K562 (cell line): Measurements from ENCODE around the gene CEP68. TPM values are rescaled to one million over a fixed set of nuclear protein-coding genes. Genes with fewer than 3 reads are reported as not detected.
A peak's percentile ranks its signal among the peaks of the same experiment; 100 is the strongest.

ENCODE experiments used
- ARID1B ChIP-seq: fragments of 450-650 bp; IDR thresholded peaks from 2 replicates; pipeline ENCODE4 v1.6.1; 2016; ENCODE audit warnings: antibody characterized with exemption, mild to moderate bottlenecking, inconsistent platforms
- BCL6 ChIP-seq: fragments of 250-450 bp; sonication (Bioruptor Pico); IDR thresholded peaks from 2 replicates; pipeline ENCODE4 v1.4.0; 2020
- CBX3 ChIP-seq, 2 experiments: IDR thresholded peaks; 1 replicate in 1 of 2; 2 replicates in 1 of 2; pipeline ENCODE4 v1.6.1; 2012; ENCODE audit warnings: inconsistent platforms in 2 of 2, low read length in 2 of 2, borderline replicate concordance in 1 of 2, control low read depth in 1 of 2
- CCNT2 ChIP-seq: IDR thresholded peaks from 2 replicates; pipeline ENCODE4 v1.6.1; 2011; ENCODE audit warnings: borderline replicate concordance, low read depth, mild to moderate bottlenecking, moderate library complexity, mixed read lengths, low read length; ENCODE audit not compliant: insufficient read length; ENCODE audit errors: extremely low read depth
- CHCHD3 ChIP-seq: fragments of 250-450 bp; sonication (Bioruptor Pico); IDR thresholded peaks from 2 replicates; pipeline ENCODE4 v2.1.2; 2022; ENCODE audit warnings: mild to moderate bottlenecking
- CREM ChIP-seq: IDR thresholded peaks from 2 replicates; pipeline ENCODE4 v1.6.1; 2014; ENCODE audit warnings: antibody characterized with exemption, low read depth
- HNRNPLL ChIP-seq: fragments of 200-400 bp; formaldehyde crosslinking; IDR thresholded peaks from 2 replicates; pipeline ENCODE4 v1.6.1; 2017; ENCODE audit warnings: low read length, low read depth, mild to moderate bottlenecking; ENCODE audit not compliant: poor library complexity, severe bottlenecking
- MEF2A ChIP-seq: IDR thresholded peaks from 2 replicates; pipeline ENCODE4 v1.6.1; 2011; ENCODE audit warnings: low read depth, mild to moderate bottlenecking, low read length, moderate library complexity; ENCODE audit not compliant: control insufficient read depth
- NFXL1 ChIP-seq: fragments of 450-650 bp; formaldehyde crosslinking; IDR thresholded peaks from 2 replicates; pipeline ENCODE4 v1.4.0; 2021; ENCODE audit warnings: mild to moderate bottlenecking
- NR2F6 ChIP-seq: fragments of 450-650 bp; formaldehyde crosslinking; IDR thresholded peaks from 2 replicates; pipeline ENCODE4 v1.4.0; 2020; ENCODE audit warnings: mild to moderate bottlenecking
- PHF21A ChIP-seq: fragments of 450-650 bp; IDR thresholded peaks from 2 replicates; pipeline ENCODE4 v1.6.1; 2017; ENCODE audit warnings: low read depth, borderline replicate concordance
- RFX5 ChIP-seq: IDR thresholded peaks from 2 replicates; pipeline ENCODE4 v1.6.1; 2011; ENCODE audit warnings: low read depth, mild to moderate bottlenecking, improper control_type of control experiment, low read length
- RHOXF2B ChIP-seq: fragments of 250-450 bp; sonication (Bioruptor Pico); conservative IDR thresholded peaks from 2 replicates; pipeline ENCODE4 v1.5.1; 2021
- SIRT6 ChIP-seq: IDR thresholded peaks from one replicate; pipeline ENCODE4 v1.6.1; 2012; ENCODE audit warnings: low read depth, mild to moderate bottlenecking, control low read depth, inconsistent platforms, low read length, moderate library complexity
- TCFL5 ChIP-seq: fragments of 250-450 bp; sonication (Bioruptor Pico); conservative IDR thresholded peaks from 2 replicates; pipeline ENCODE4 v1.6.1; 2021; ENCODE audit warnings: mild to moderate bottlenecking, moderate library complexity, matching md5 sums
- ZNF121 ChIP-seq: sonication (generic); formaldehyde crosslinking; conservative IDR thresholded peaks from 2 replicates; pipeline ENCODE4 v1.8.0; 2022; ENCODE audit warnings: missing genetic modification reagents
- ZNF174 ChIP-seq: fragments of 250-450 bp; sonication (Bioruptor Pico); IDR thresholded peaks from 2 replicates; pipeline ENCODE4 v1.4.0; 2020; ENCODE audit warnings: mild to moderate bottlenecking
- ZNF785 ChIP-seq: fragments of 250-450 bp; sonication (Bioruptor Pico); IDR thresholded peaks from 2 replicates; pipeline ENCODE4 v1.4.0; 2020; ENCODE audit warnings: mild to moderate bottlenecking
- polyA plus RNA-seq, 8 experiments: library from polyadenylated mRNA; depleted of rRNA in 4 of 8; stranded (reverse) in 5 of 8; unstranded in 3 of 8; fragments of >200 nt; fragmentation: Nextera tagmentation in 2 of 8; fragmentation: Illumina TruSeq in 1 of 8; extraction: Ambion mirVana in 2 of 8; extraction: Trizol in 1 of 8; gene quantifications; 2 replicates each; pipeline versions ENCODE4 v1.2.1 to v1.2.3, GENCODE V29; 2011 to 2014; ENCODE audit warnings: inconsistent platforms in 1 of 8, missing spikeins in 1 of 8
- total RNA-seq, 7 experiments: library from RNA; depleted of rRNA in 6 of 7; stranded (reverse); fragments of >200 nt in 6 of 7; fragmentation: Illumina TruSeq in 2 of 7; extraction: Trizol in 2 of 7; gene quantifications; 2 replicates each; pipeline versions ENCODE4 v1.2.1 to v1.2.3, GENCODE V29; 2011 to 2021; ENCODE audit warnings: low replicate concordance in 1 of 7
- TF ChIP-seq, protein P1 (sequence below): fragments of 450-650 bp; conservative IDR thresholded peaks from 2 replicates; pipeline ENCODE4 v1.6.1; 2016; ENCODE audit warnings: missing genetic modification characterization, low read depth, mild to moderate bottlenecking, control low read depth, missing compliant biosample characterization
- TF ChIP-seq, protein P2 (sequence below): fragments of 450-650 bp; IDR thresholded peaks from 2 replicates; pipeline ENCODE4 v1.6.1; 2016; ENCODE audit warnings: missing biosample characterization, missing genetic modification characterization
- TF ChIP-seq, protein P3 (sequence below): fragments of 450-650 bp; IDR thresholded peaks from 2 replicates; pipeline ENCODE4 v1.6.1; 2017; ENCODE audit warnings: antibody characterized with exemption
- TF ChIP-seq, protein P4 (sequence below): fragments of 200-800 bp; sonication (Bioruptor generic); IDR thresholded peaks from 2 replicates; pipeline ENCODE4 v1.6.1; 2017; ENCODE audit warnings: missing genetic modification characterization, missing compliant biosample characterization

The CEP68 gene
- total and polyA plus RNA-seq, 9 of the 15 experiments (the other 6 are each of a cell fraction or from before 2014, with no cell fraction given): 1.4 to 8.5 (median 5.2) TPM

DNA sequence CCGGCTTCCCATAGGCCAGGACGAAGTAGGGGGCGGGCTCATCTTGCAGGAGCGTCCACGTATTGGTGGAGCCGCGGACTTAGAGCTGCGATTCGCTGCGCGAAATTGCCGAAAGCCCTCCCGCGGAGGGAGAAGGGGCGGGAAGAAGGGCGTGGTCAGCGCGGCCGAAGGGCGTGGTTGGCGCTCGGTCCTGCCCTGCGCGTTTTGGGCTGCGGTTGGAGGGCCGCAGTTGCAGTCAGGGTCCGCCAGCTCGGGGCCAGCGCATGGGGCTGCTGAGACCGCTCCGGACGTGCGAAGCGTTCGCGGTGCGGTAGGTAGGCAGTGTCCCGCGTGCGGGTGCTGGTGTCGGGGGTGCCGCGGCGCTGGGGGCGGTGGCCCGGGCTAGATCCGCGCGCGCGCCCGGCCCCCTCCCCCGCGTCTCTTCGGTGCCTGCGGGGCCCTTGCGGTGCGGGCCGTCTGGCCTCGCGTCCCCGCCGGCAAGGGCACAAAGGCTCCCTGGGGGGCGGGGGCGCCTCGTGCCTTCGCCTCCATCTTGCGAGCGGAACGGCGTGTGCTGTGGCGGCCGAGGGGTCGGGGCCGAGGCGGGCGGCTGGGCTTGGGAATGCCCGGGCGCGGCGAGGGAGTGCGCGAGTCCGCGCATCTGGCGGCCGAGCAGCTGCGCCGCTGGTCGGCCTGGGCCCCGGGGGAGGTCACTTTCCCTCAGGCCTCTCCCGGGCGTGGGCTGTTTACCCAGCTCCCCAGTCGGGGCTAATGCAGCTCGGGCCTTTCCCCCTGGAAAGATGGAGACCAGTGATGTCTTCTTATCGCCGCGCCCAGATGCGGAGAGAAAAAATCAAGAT is at the start of gene CEP68 (continued):
- TF ChIP-seq CREM (peak; percentile 44; the same call in 1 of the 2 replicates), SIRT6 (no peak), TCFL5 (CRISPR knock-in tag) (no peak), NR2F6 (no peak), CBX3 (IDR thresholded peaks at IDR 0.05; ENCODE audit: borderline replicate concordance in 1 of 2, low read length in 2 of 2) (no peak), CHCHD3 (CRISPR knock-in tag) (no peak), BCL6 (no peak), ZNF174 (CRISPR knock-in tag) (no peak), CCNT2 (peak; percentile 86), NFXL1 (no peak), ZNF785 (CRISPR knock-in tag) (no peak; the same call in 1 of the 2 replicates), PHF21A (peak; percentile 44; the same call in 1 of the 2 replicates), MEF2A (no peak), RHOXF2B (CRISPR knock-in tag) (no peak), ZNF121 (CRISPR knock-in tag) (no peak), HNRNPLL (peak; percentile 86), RFX5 (no peak), ARID1B (peak; percentile 94)
- TF ChIP-seq, protein P1, sequence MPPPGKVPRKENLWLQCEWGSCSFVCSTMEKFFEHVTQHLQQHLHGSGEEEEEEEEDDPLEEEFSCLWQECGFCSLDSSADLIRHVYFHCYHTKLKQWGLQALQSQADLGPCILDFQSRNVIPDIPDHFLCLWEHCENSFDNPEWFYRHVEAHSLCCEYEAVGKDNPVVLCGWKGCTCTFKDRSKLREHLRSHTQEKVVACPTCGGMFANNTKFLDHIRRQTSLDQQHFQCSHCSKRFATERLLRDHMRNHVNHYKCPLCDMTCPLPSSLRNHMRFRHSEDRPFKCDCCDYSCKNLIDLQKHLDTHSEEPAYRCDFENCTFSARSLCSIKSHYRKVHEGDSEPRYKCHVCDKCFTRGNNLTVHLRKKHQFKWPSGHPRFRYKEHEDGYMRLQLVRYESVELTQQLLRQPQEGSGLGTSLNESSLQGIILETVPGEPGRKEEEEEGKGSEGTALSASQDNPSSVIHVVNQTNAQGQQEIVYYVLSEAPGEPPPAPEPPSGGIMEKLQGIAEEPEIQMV (tag): no peak
- TF ChIP-seq, protein P2, sequence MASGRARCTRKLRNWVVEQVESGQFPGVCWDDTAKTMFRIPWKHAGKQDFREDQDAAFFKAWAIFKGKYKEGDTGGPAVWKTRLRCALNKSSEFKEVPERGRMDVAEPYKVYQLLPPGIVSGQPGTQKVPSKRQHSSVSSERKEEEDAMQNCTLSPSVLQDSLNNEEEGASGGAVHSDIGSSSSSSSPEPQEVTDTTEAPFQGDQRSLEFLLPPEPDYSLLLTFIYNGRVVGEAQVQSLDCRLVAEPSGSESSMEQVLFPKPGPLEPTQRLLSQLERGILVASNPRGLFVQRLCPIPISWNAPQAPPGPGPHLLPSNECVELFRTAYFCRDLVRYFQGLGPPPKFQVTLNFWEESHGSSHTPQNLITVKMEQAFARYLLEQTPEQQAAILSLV (tag): no peak
- TF ChIP-seq, protein P3, sequence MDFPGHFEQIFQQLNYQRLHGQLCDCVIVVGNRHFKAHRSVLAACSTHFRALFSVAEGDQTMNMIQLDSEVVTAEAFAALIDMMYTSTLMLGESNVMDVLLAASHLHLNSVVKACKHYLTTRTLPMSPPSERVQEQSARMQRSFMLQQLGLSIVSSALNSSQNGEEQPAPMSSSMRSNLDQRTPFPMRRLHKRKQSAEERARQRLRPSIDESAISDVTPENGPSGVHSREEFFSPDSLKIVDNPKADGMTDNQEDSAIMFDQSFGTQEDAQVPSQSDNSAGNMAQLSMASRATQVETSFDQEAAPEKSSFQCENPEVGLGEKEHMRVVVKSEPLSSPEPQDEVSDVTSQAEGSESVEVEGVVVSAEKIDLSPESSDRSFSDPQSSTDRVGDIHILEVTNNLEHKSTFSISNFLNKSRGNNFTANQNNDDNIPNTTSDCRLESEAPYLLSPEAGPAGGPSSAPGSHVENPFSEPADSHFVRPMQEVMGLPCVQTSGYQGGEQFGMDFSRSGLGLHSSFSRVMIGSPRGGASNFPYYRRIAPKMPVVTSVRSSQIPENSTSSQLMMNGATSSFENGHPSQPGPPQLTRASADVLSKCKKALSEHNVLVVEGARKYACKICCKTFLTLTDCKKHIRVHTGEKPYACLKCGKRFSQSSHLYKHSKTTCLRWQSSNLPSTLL: no peak
- TF ChIP-seq, protein P4, sequence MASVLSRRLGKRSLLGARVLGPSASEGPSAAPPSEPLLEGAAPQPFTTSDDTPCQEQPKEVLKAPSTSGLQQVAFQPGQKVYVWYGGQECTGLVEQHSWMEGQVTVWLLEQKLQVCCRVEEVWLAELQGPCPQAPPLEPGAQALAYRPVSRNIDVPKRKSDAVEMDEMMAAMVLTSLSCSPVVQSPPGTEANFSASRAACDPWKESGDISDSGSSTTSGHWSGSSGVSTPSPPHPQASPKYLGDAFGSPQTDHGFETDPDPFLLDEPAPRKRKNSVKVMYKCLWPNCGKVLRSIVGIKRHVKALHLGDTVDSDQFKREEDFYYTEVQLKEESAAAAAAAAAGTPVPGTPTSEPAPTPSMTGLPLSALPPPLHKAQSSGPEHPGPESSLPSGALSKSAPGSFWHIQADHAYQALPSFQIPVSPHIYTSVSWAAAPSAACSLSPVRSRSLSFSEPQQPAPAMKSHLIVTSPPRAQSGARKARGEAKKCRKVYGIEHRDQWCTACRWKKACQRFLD (CRISPR knock-in tag): no peak
